CD14-positive monocyte (primary cell): ENCODE results near the gene SYNE2. TPM values are rescaled to one million over a fixed set of nuclear protein-coding genes. Genes with fewer than 3 reads are reported as not detected.

Experiments
- DNase-seq, 3 donors: peaks; one replicate each; pipeline ENCODE4 v3.0.0-alpha.2; 2011 to 2022
- H2AFZ ChIP-seq: 2 replicates; pipeline ENCODE4 v1.6.0; 2012; ENCODE audit warnings: mild to moderate bottlenecking, low read depth, low read length, inconsistent platforms; ENCODE audit not compliant: insufficient read depth, poor library complexity, severe bottlenecking
- H3K27ac ChIP-seq, 2 donors: 1 replicate in 1 of 2; 2 replicates in 1 of 2; pipeline ENCODE4 v1.5.1; 2012 to 2013; ENCODE audit warnings: low read length in 2 of 2, control low read depth in 1 of 2, inconsistent platforms in 1 of 2, low read depth in 1 of 2, mild to moderate bottlenecking in 1 of 2
- H3K27me3 ChIP-seq, 2 donors: one replicate each; pipeline versions ENCODE4 v1.6.0 to v1.6.1; 2011 to 2013; ENCODE audit warnings: low read length in 2 of 2; ENCODE audit not compliant: control insufficient read depth in 2 of 2, insufficient read depth in 2 of 2
- H3K36me3 ChIP-seq, 2 donors: replicated peaks in 1 of 2; 1 replicate in 1 of 2; 2 replicates in 1 of 2; pipeline versions ENCODE4 v1.5.1 to v1.6.1; 2012 to 2013; ENCODE audit warnings: low read length in 2 of 2, control low read depth in 1 of 2, inconsistent platforms in 1 of 2, mild to moderate bottlenecking in 1 of 2; ENCODE audit not compliant: insufficient read depth in 2 of 2, control insufficient read depth in 1 of 2
- H3K4me1 ChIP-seq, 2 donors: 1 replicate in 1 of 2; 2 replicates in 1 of 2; pipeline versions ENCODE4 v1.5.1 to v1.6.1; 2012 to 2013; ENCODE audit warnings: low read length in 2 of 2, control low read depth in 1 of 2, inconsistent platforms in 1 of 2, mild to moderate bottlenecking in 1 of 2, moderate library complexity in 1 of 2; ENCODE audit not compliant: insufficient read depth in 2 of 2, control insufficient read depth in 1 of 2
- H3K4me2 ChIP-seq: replicated peaks from 2 replicates; pipeline ENCODE3; 2012; ENCODE audit warnings: low read length, moderate library complexity, mild to moderate bottlenecking; ENCODE audit not compliant: poor library complexity, severe bottlenecking; ENCODE audit errors: extremely low read depth
- H3K4me3 ChIP-seq, 3 experiments: fragments of 200-600 bp in 1 of 3; sonication (generic) in 1 of 3; replicated peaks in 1 of 3; 1 replicate in 2 of 3; 2 replicates in 1 of 3; pipeline ENCODE4 v1.5.1; 2011 to 2013; ENCODE audit warnings: low read length in 3 of 3, mild to moderate bottlenecking in 3 of 3, control low read depth in 2 of 3, low read depth in 2 of 3, inconsistent platforms in 1 of 3, moderate library complexity in 1 of 3
- H3K79me2 ChIP-seq: 2 replicates; pipeline ENCODE4 v1.6.0; 2012; ENCODE audit warnings: mild to moderate bottlenecking, control low read depth, inconsistent platforms, low read length, moderate library complexity; ENCODE audit not compliant: insufficient read depth
- H3K9ac ChIP-seq: 2 replicates; pipeline ENCODE4 v1.6.0; 2017; ENCODE audit warnings: low read length, mild to moderate bottlenecking; ENCODE audit not compliant: insufficient read depth, poor library complexity, severe bottlenecking
- H3K9me3 ChIP-seq, 2 donors: replicated peaks in 1 of 2; 1 replicate in 1 of 2; 2 replicates in 1 of 2; pipeline versions ENCODE4 v1.5.1 to v1.6.1; 2012 to 2013; ENCODE audit warnings: low read length in 2 of 2, control low read depth in 1 of 2; ENCODE audit not compliant: control insufficient read depth in 1 of 2, insufficient read depth in 1 of 2
- H4K20me1 ChIP-seq: 2 replicates; pipeline ENCODE4 v1.6.0; 2012; ENCODE audit warnings: mild to moderate bottlenecking, low read length, control low read depth, moderate library complexity; ENCODE audit not compliant: insufficient read depth
- H3K27ac Mint-ChIP-seq, 7 donors: one replicate each; pipeline ENCODE4 v1.8.0; 2020; ENCODE audit warnings: mild to moderate bottlenecking in 7 of 7, mixed read lengths in 7 of 7, moderate library complexity in 6 of 7, inconsistent platforms in 2 of 7
- H3K27me3 Mint-ChIP-seq, 3 donors: one replicate each; pipeline ENCODE4 v1.8.0; 2021 to 2022; ENCODE audit warnings: low read depth in 3 of 3, mild to moderate bottlenecking in 3 of 3, mixed read lengths in 3 of 3, moderate library complexity in 3 of 3, inconsistent platforms in 1 of 3
- H3K36me3 Mint-ChIP-seq, 2 donors: one replicate each; pipeline ENCODE4 v1.8.0; 2020; ENCODE audit warnings: mixed read lengths in 2 of 2, inconsistent platforms in 1 of 2, mild to moderate bottlenecking in 1 of 2
- H3K4me1 Mint-ChIP-seq: one replicate; pipeline ENCODE4 v1.8.0; 2020; ENCODE audit warnings: mild to moderate bottlenecking, mixed read lengths
- H3K4me3 Mint-ChIP-seq, 2 donors: one replicate each; pipeline ENCODE4 v1.8.0; 2020; ENCODE audit warnings: mild to moderate bottlenecking in 2 of 2, mixed read lengths in 2 of 2, moderate library complexity in 1 of 2
- H3K9me3 Mint-ChIP-seq, 7 donors: one replicate each; pipeline ENCODE4 v1.8.0; 2020 to 2022; ENCODE audit warnings: mixed read lengths in 7 of 7, mild to moderate bottlenecking in 6 of 7, moderate library complexity in 6 of 7, inconsistent platforms in 2 of 7
- WGBS: methylation state at CpG from one replicate; pipeline ENCODE4 v1.1.5; 2013; ENCODE audit warnings: missing lambda C conversion rate; ENCODE audit not compliant: insufficient coverage; 5-methylcytosine and 5-hydroxymethylcytosine counted together
- intact Hi-C, 2 donors: fragments of 100-400 bp; cut with micrococcal nuclease; formaldehyde crosslinking; loops; one replicate each; pipeline versions ENCODE4 v1.15.0 to v1.15.1; 2023
- polyA plus RNA-seq, 3 donors: library from polyadenylated mRNA; depleted of rRNA in 1 of 3; unstranded in 2 of 3; stranded (reverse) in 1 of 3; fragments of 300-500 nt in 2 of 3; fragments of >200 nt in 1 of 3; fragmentation: Illumina TruSeq in 2 of 3; gene quantifications; 1 replicate in 2 of 3; 2 replicates in 1 of 3; pipeline ENCODE4 v1.2.3, GENCODE V29; 2012 to 2021
- TF ChIP-seq, protein P1 (sequence below): fragments of 200-600 bp; IDR thresholded peaks from one replicate; pipeline ENCODE4 v1.8.0; 2022; ENCODE audit warnings: antibody characterized with exemption, mild to moderate bottlenecking

Gene SYNE2
- polyA plus RNA-seq, 3 donors, result 0.06 to 0.46 (median 0.44) TPM

DNA sequence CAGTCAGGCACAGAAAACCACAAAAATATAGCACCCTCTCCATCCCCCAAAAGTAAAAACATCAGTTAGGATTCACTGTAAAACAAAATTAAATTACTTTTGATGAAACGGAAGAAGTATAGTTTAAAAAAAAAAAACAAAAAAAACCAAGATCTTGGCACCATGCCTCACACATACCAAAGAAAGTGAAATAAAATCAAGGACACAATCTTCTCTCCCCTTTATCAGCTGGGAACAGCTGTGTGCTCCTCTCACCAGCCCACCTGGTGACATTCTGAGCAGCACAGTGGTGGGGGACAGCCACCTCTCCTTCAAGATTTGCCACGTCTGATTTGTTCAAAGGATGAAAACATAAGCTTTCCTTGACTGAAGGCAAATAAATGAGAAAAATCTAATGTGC is 385.8 kb downstream of the SYNE2 start:
- no peaks in the 10 kb centered on the region for H3K36me3 Mint-ChIP-seq
- Histone ChIP-seq H3K27me3 (no peaks in the 10 kb centered on the region), H3K79me2 (no peaks in the 10 kb centered on the region), H3K4me2 (no peak overlapping the region), H3K27ac (no peak overlapping the region), H3K36me3 (no peaks in the 10 kb centered on the region), H4K20me1 (no peaks in the 10 kb centered on the region), H3K9ac (no peak overlapping the region), H3K9me3 (no peaks in the 10 kb centered on the region), H2AFZ (no peak overlapping the region), H3K4me3 (no peak overlapping the region), H3K4me1 (no peaks in the 10 kb centered on the region)
- no peak for DNase-seq
- 29% methylated on average over 1 of the region's 2 CpGs for WGBS
- H3K9me3 Mint-ChIP-seq, result peaks cover 0 to 9% (median 2%) of the 10 kb centered on the region in 7 donors
- intact Hi-C loops, result no loop called here
- H3K4me1 Mint-ChIP-seq, result no peaks in the 10 kb centered on the region
- TF ChIP-seq, protein P1, sequence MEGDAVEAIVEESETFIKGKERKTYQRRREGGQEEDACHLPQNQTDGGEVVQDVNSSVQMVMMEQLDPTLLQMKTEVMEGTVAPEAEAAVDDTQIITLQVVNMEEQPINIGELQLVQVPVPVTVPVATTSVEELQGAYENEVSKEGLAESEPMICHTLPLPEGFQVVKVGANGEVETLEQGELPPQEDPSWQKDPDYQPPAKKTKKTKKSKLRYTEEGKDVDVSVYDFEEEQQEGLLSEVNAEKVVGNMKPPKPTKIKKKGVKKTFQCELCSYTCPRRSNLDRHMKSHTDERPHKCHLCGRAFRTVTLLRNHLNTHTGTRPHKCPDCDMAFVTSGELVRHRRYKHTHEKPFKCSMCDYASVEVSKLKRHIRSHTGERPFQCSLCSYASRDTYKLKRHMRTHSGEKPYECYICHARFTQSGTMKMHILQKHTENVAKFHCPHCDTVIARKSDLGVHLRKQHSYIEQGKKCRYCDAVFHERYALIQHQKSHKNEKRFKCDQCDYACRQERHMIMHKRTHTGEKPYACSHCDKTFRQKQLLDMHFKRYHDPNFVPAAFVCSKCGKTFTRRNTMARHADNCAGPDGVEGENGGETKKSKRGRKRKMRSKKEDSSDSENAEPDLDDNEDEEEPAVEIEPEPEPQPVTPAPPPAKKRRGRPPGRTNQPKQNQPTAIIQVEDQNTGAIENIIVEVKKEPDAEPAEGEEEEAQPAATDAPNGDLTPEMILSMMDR, result no peak
- no peak overlapping the region for H3K27ac Mint-ChIP-seq
- no peak overlapping the region for H3K4me3 Mint-ChIP-seq
- H3K27me3 Mint-ChIP-seq, result peaks cover 0 to 2% (median 1%) of the 10 kb centered on the region in 3 donors

DNA sequence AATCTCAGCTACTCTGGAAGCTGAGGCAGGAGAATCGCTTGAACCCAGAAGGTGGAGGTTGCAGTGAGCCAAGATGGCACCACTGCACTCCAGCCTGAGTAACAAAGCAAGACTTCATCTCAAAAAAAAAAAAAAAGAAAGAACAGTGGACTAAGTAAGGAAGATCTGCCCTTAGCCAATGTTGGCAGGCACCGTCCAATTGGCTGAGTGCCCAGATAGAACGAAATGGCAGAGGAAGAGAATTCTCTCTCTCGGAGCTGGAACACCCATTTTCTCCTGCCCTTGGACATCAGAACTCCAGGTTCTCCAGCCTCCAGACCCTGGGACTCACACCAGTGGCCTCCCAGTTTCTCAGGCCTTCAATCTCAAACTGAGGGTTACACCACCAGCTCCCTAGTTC is 391.5 kb downstream of the SYNE2 start:
- no peaks in the 10 kb centered on the region for H3K4me1 ChIP-seq
- DNase-seq, result no peak
- intact Hi-C loops, result no loop called here
- H3K27ac Mint-ChIP-seq, result no peak overlapping the region
- no peak overlapping the region for H3K4me3 Mint-ChIP-seq
- no peaks in the 10 kb centered on the region for H4K20me1 ChIP-seq
- H2AFZ ChIP-seq, result no peak overlapping the region
- H3K27ac ChIP-seq, result no peak overlapping the region
- no peaks in the 10 kb centered on the region for H3K79me2 ChIP-seq
- H3K4me1 Mint-ChIP-seq, result no peaks in the 10 kb centered on the region
- H3K36me3 ChIP-seq, result no peaks in the 10 kb centered on the region
- no peak overlapping the region for H3K4me2 ChIP-seq
- H3K4me3 ChIP-seq, result no peak overlapping the region
- TF ChIP-seq, protein P1, result no peak
- H3K9me3 ChIP-seq, result peaks cover 0 to 3% of the 10 kb centered on the region in 2 donors
- 94% methylated on average over 4 of the region's 4 CpGs for WGBS
- H3K27me3 Mint-ChIP-seq, result peaks cover 0 to 3% (median 0%) of the 10 kb centered on the region in 3 donors
- no peak overlapping the region for H3K9ac ChIP-seq
- H3K9me3 Mint-ChIP-seq, result peaks cover 0 to 14% (median 3%) of the 10 kb centered on the region in 7 donors
- no peaks in the 10 kb centered on the region for H3K36me3 Mint-ChIP-seq
- no peaks in the 10 kb centered on the region for H3K27me3 ChIP-seq
